A172 (cell line): ENCODE measurements around the gene PCBD1. TPM values are rescaled to one million over a fixed set of nuclear protein-coding genes. Genes with fewer than 3 reads are reported as not detected.
"Not testable (repeated sequence)": the region's sequence is repeated elsewhere in the genome, so short reads cannot be mapped to it uniquely, and the experiment has no call there.

Experiments
- DNase-seq: peaks from one replicate; pipeline ENCODE4 v3.0.0-alpha.2; 2015; ENCODE audit warnings: low spot score
- total RNA-seq: library from RNA; depleted of rRNA; stranded (reverse); fragments of >200 nt; shearing (Covaris generic); gene quantifications from 2 replicates; pipeline ENCODE4 v1.2.3, GENCODE V29; 2014

The PCBD1 gene
- total RNA-seq, 1 experiment from 2014 or later = 86.4 TPM

DNA sequence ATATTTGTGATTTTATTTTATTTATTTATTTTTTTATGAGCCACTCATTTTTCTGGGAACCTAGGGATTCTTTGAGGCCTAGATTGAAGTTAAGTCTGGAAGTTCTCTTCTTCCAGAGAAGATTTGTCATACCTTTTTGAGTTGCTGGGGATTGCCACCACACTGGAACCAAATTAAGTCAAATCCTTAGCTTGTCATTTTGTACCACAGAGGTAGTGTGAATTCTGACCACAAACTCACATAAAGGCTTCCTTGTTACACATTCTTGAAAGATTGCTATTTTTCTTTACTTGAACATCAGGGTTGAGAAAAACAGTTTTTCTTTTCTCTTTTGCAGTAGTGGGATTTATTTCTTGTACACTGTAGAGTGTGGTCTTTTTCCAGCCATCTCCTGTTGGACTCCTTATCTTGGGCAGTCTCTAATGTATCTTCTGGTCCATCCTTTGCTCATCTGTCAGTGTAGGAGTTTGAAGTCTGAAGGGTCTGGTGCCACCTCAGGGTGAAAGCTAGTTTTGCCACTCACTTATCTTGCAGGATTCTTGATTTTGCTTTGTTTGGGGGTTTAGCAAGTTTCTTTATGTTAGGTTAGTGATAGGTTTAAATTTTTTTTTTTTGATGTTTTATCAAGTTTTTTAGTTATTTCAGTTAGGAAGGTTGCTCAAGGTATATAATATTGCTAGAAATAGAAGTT, 24.8 kb downstream of the PCBD1 start:
- no peak for DNase-seq

DNA sequence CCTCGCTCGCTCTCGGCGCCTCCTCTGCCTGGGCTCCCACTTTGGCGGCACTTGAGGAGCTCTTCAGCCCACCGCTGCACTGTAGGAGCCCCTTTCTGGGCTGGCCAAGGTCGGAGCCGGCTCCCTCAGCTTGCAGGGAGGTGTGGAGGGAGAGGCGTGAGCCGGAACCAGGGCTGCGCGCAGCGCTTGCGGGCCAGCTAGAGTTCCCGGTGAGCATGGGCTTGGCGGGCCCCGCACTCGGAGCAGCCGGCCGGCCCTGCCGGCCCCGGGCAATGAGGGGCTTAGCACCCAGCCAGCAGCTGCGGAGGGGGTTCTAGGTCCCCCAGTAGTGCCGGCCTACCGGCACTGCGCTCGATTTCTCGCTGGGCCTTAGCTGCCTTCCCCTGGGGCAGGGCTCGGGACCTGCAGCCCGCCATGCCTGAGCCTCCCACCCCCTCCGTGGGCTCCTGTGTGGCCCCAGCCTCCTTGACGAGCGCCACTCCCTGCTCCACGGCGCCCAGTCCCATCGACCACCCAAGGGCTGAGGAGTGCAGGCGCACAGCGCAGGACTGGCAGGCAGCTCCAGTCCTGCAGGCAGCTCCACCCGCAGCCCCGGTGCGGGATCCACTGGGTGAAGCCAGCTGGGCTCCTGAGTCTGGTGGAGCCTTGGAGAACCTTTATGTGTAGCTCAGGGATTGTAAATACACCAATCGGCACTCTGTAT, 26.7 kb downstream of the PCBD1 start:
- not testable (repeated sequence) for DNase-seq

DNA sequence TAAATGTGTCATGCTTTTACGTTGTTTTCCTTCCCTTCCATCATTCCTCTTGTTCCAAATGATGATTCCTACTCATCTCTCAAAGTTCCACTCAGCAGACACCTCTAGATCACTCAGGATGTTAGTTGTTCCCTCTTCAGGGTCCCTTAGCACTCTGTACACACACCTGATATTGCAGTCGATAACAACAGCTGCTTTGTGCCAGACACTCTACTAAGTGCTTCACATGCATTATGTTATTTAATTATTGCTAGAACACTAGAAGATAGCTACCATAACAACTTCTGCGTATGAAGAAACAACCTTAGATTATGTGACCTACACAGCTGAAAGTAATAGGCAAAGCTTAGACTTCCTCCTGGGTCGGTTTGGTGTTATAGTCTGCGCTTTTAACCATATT, 29.6 kb downstream of the PCBD1 start:
- no peak for DNase-seq

DNA sequence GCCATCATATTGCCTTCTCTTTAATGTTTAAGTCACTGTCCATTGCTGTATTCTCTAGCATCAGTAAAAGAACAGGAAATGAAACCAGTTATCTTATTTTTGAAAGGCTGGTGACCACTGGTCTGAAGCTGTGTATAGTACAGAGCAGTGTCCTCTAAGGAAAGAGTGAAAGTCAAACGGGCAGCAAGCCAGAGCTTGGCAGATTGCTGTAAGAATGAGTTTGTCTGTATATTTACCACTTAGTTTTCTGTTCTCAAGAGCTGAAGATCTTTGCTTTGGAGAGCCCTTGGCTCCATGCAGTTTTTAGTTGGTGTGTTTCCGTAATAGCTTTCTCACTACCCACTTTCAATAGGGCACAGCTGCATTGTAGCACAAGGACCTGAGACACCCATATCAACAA, 31.9 kb downstream of the PCBD1 start:
- no peak for DNase-seq

DNA sequence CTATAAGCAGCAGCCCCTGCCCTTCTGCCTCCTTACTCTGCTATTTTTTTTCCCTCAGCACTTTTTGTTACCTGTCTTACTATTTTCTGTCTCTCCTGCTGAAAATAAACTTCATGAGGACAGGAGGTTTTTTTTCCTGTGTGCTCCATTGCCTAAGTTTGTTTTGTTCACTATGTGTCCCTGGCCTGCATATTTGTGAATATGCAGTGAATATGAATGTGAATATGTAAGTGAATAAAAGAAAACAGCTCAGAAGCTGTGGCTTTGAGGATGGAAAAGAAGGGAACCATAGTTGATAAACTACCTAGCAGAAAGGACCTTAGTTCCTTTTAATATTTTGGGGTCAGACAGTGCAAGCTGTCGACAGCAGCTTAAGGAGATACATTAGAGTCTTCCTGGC, 34.9 kb downstream of the PCBD1 start:
- no peak for DNase-seq

DNA sequence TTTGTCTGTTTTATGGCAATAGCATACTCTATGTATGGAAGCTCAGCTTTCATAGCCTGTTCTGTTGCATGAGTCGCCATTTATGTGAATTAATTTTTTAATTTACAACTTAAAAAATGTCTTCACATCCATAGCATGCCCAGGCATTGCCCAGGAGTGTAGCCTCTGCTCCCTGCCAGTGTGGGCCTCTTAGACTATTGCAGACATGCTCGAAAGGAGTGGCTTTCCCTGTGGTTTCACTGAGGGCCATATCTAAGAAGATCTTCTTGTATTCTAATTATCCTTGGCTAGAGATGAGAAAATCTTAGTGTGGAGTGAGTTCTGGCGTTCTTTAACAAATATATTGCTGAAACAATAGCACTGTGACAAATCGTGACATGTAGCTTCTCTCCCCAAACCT, 35.3 kb downstream of the PCBD1 start:
- no peak for DNase-seq

DNA sequence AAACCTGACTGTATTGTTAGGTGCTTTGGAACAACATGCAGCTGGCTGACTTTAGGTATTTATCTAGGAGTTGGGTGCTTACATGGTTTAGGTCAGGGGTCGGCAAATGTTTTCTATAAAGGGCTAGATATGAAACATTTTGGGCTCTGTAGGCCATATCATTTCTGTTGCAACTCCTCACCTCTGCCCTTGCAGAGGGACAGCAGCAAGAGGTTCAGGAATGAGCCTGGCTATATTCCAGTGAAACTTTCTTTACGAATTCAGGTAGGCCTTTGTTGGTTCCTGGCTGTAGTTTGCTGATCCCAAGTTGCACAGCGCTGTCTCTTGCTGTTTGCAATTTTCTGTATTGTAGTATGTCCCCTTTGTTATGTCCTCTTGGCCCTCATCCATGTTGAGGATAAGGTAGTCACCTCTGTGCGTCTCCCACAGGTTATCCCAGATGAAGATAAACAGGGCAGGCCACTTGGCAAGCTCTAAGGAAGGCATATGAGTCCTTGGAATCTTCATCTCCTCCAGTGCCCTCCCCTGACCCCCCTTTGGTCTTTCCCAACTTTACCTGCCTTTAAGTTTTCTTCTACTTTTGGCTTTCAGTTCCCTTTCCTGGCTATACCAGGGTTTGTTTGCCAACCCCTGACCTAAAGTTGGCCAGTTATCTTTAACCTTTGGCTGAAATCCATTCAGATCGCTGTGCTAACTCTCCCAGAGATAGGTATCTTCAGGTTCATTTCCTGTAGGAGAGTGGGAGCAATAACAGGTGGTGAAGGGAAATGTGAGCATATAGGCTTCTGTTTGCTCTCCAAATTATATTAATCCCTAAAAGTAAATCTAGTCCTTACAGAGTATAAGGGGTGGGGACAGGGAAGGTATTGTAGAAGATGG, 36.5 kb downstream of the PCBD1 start:
- DNase-seq = no peak

DNA sequence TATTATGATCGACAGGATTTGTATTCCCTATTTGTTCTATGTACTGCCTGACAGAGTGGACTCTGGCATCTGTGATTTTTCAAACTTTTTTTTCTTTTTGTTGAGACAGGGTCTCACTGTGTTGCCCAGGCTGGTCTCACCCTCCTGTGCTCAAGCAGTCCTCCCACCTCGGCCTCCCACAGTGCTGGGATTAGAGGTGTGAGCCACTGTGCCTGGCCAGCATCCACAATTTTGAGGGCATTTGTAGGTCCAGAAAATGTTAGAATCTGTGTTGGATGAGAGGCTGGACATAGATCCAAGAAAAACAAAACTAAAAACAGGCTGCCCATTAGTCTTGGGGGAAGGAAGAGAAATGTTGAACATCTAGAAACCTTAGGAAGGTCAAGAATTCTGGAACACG, 38.3 kb downstream of the PCBD1 start:
- DNase-seq = peak; percentile 16

DNA sequence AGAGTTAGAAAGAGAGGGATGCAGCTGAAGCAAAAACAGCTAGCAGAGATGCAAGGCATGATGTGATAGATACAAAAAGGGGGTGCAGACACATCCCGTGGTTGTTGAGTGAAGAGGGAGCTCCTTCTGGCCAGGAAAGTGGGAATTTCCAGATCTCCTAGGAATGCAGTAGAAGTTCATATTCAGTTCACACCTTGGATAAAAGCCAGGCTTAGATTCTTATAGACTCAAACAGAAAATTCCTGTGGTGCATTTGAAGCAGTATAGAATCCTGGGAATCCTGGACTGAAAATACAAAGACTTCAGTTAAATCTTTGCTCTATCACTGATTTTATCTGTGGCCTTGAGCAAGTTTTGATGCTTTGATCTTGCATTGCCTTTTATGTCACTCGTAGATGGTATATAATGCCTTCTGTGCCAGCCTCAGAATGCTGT, 38.8 kb downstream of the PCBD1 start:
- DNase-seq = peak; percentile 88

DNA sequence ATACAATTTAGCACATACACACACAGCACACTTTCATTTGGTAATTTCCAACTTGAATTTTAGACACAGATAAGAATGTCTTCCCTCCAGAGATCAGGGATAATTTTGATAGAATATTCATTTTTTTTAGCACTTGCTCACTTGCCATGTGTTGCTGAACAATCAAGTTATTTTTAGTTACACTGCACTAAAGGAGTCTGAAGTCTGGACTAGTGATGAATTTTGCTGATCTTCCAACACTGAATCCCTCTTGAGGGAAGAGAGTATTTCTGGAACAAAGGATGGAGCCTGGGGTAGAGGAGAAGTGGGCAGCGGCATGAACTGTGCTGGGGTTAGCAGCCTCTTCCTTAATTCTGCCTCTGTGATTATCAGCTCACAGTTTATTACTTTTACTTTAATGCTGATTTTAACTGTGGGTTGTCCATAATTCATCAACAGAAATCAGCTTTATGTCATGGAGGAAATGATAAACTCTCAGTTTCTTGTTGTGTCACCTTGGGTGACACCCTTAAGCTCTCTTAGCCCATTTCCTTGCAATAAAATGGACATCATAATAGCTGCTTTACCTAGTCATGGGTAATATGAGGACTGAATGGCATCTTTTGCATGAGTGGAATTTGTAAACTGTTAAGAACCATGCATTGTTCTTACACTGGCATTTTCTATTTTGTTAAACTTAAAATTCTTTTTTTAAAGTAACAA, 40.6 kb downstream of the PCBD1 start:
- DNase-seq = no peak

DNA sequence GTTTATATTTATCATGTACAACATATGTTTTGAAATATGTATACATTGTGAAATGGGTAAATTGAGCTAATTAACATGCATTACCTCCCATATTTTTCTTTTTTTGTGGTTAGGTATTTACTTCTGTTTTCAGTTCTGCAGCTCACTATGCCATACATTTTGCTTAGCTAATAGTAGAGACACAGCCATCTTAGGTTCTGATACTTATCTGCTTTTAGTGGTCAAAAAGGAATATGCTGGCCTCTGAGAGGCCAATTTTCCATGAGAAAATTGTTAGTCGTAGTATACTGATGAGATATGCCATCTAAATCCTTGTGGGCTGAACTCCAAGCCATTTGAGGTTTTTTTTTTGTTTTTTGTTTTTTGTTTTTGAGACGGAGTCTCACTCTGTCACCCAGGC, 41.6 kb downstream of the PCBD1 start:
- DNase-seq = no peak

DNA sequence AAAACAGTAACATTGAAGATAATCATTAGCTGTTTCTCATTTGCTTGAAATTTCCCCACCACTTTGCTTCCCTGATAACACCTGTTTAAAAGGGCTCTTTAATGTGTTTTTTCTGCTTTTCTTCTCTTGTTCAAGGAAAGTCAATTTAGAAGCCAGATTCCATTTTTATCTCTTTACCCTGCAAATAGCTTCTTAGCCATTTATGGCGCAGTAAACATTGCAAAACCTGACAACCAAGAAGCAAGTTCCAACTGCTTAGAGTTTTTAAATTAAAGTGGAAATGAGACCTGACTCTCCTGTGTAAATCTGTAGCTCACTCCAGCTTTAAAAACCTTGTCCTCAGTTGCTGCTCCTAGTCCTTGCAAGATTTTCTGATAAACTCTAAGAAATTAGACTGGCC, 42.5 kb downstream of the PCBD1 start:
- no peak for DNase-seq

DNA sequence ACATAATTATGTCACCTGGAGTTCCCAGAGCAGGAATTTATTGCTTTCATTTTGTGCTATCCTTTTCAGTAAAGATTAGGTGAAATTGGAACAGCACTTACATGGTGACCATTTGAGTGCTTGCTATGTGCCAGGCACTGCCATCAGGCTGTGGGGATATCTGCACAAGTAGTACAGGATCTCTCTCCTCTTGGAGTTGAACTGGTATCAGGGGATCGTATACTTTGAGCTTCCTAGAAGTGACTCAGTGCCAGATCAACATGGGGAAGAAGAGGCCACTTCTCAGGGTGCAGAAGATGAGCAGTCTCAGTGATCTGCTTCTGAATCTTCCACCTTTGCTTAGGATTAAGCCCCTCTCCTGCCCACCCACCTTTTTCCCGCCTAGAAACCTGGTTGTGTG, 43.1 kb downstream of the PCBD1 start:
- DNase-seq = no peak

DNA sequence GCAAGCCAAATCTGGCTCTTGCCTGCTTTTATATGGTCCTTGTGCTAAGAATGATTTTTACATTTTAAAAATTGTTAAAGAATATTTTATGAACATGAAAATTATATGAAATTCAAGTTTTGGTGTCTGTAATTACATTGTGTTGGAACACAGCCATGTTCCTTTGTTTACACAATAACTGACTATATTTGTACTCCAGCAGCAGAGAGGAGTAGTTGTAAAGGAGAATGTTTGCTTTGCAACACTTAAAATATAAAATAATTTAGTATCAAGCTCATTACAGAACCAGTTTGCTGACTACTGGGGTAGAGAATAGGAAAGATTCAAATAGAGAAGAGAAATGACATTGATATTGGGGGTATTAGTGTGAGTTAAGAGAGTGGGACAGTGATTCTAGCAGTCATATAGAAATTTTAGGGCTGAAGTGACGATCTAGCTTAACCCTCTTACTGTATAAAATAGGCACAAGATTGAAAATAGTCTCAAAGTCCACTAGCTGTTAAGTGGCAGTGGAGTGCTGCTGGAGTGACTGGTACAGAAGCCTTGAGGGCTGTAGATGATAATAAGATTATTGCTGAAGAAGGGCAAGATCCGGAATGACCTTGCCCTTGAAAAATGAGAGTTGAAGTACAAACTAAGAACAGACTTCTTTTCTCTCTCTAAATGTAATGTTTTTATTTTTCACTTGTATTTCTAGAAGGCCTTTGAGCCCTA, 44.4 kb downstream of the PCBD1 start:
- no peak for DNase-seq

DNA sequence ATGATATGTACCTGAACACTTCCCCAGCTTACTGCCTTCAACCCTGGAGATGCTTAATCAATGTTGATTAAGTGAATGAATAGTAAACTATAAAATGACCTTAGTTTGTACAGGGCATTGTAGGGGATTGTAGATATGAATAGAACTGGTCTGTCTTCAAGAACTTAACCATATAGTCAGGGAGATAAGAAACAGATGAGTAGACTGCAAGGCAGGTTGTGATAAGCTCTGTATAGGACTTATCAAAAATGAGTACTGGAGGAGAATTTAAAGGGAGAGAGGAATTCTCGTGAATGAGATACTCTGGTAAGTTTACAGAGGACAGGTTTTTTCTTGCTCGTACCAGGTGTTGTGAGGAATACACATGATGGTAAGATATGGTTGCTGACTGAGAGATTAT, 45.0 kb downstream of the PCBD1 start:
- DNase-seq = no peak

DNA sequence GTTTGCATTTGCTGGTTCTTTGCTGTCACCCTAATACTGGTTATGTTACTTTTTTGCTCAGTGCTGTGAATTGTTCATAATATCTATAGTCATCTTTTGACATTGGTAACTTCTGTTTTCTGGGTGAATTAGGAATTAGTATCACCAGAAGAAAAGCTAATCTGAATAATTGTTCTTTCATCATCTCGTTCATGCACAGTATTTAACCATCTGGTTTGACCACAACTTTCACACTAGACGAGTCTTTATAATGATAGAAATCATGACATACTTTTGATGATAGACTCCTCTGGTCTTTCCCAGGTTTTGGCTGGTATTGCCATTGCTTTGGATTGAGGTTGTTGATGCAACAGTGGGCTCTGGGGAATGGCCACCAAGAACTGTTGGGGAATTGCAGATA, 47.5 kb downstream of the PCBD1 start:
- DNase-seq = no peak

DNA sequence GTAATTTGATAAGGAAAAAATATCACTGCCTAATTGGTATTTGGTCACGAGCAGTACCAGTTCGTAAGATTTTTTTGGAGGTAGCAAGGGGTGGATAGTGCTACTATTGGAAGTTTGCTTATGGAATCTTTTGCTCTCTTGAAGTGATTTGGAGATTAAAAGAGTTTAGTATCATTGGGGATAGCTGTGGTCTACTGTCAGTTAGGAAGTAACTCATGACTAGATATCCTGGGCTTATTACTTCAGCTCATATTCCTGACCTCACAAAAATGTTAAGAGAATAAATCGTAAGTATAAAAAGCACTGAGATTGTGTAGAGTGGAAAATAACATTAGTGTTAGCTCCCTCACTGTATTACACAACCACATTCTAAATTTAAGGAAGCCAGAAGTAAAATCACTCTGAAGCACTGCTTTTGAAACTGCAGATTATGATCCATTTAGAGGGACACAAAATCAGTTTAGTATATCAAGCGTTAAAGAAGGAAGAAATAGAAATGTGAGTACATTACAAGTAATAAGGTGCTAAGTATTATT, 50.0 kb downstream of the PCBD1 start:
- DNase-seq = no peak

DNA sequence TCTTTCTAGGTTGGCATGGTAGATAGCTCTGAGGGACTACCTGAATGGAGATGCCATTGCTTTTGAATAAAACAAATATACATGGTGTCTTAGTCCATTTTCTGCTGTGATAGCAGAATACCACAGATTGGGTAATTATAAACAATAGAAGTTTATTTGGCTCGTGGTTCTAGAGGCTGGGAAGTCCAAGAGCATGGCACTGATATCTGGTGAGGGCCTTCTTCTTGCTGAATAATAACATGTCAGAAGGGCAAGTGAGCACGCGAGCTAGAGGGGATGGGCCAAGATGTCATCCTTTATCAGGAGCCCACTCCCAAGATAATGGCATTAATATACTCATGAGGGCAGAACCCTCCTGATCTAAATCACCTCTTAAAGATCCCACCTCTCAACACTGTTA, 50.7 kb downstream of the PCBD1 start:
- no peak for DNase-seq

DNA sequence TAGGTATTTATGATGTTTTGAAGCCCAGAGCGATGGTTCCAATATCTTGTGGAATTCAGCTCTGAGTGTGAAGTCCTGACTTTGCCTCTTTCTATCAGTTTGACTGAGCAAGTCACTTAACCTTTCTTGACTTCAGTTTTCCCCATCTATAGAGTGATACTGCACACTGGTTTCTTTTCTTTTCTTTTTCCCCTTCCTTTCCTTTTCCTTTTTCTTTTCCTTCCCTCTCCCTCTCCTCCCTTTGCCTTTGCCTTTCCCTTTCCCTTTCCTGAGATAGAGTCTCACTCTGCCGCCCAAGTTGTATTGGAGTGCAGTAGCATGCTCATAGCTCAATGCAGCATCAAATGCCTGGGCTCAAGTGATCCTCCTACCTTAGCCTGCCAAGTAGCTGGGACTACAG, 52.0 kb downstream of the PCBD1 start:
- DNase-seq = no peak

DNA sequence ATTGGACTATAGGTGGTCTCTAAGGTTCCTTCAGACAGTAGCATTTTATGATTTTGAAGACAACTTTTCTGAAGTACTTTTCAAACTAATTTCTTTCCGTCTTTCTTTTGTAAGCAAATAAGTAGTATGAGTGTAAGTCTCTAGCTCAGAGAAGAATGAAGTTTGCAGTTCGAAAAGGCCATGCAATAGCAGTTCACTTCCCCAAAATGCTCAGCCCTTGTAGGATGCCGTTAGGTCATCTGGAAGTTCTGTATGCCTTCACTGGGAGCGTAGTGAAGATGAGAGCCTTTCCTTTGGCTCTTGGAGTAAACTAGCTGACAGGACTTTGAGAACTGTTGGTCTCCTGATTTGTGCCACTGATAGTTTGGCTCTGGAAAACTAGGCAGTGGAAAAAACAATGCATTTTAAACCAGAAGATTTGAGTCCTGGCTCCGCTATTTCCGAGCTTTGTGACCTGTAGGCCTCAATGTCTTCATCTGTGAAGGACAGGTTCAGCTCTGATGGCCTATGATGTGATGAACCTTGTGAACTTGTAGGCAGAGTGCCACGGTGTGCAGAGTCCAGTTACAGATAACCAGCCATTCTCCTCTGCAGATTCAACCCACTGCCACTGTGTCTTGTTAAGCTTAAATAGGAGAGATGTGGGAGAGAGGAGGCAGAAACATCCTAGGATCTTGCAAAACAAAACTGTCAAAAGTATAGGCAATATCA, 53.8 kb downstream of the PCBD1 start:
- DNase-seq = no peak
